K562 (cell line): Measurements from ENCODE around the gene POLN. TPM values are rescaled to one million over a fixed set of nuclear protein-coding genes. Genes with fewer than 3 reads are reported as not detected.

Experiments used
- ATAC-seq: fragments of 200-7000 bp; cut with Tn5 transposase; 3 replicates; pipeline ENCODE4 v1.9.1; 2020; ENCODE audit warnings: moderate library complexity
- BruUV-seq: library from RNA; stranded (reverse); fragments of 400-500 nt; replicated peaks from 2 replicates; lab custom pipeline; 2021; lab: Mats Ljungman, UMichigan
- CTCF ChIA-PET: fragments of 300-600 bp; formaldehyde crosslinking; extraction: SDS; loops from one replicate; lab custom pipeline; 2021; ENCODE audit warnings: low intra/inter-chr PET ratio; lab: Yijun Ruan, JAX
- POLR2A ChIA-PET: fragments of 300-600, 350-650 bp; sonication (Branson Sonifier 250); formaldehyde crosslinking; extraction: SDS; loops from one replicate; lab custom pipeline; 2021; ENCODE audit warnings: antibody characterized with exemption, inconsistent platforms; lab: Yijun Ruan, JAX
- DNase-seq, 4 experiments: peaks; one replicate each; pipeline versions ENCODE4 v3.0.0 to v3.0.0-alpha.2; 2011 to 2018; ENCODE audit warnings: low spot score in 3 of 4, mixed read lengths in 3 of 4; ENCODE audit errors: extremely low read depth in 1 of 4
- FAIRE-seq: peaks from 2 replicates; lab custom pipeline; 2011; peaks lifted over from hg19 to GRCh38; lab: Jason Lieb, UNC
- H2AFZ ChIP-seq: 2 replicates; pipeline ENCODE4 v1.6.0; 2011; ENCODE audit warnings: low read depth, low read length, control low read depth, inconsistent platforms
- H3K27ac ChIP-seq: fragments of 200-600 bp; 3 replicates; pipeline ENCODE4 v1.8.0; 2011; ENCODE audit warnings: low read depth, mild to moderate bottlenecking, control low read depth, inconsistent platforms, low read length, moderate library complexity, mixed read lengths; ENCODE audit errors: extremely low read depth
- H3K27me3 ChIP-seq, 2 experiments: fragments of 300-600 bp in 1 of 2; 2 replicates in 1 of 2; 3 replicates in 1 of 2; pipeline versions ENCODE4 v1.6.0 to v1.8.0; 2011; ENCODE audit warnings: inconsistent platforms in 2 of 2, low read length in 2 of 2, mild to moderate bottlenecking in 1 of 2, mixed read lengths in 1 of 2, moderate library complexity in 1 of 2; ENCODE audit not compliant: control insufficient read depth in 2 of 2, insufficient read depth in 2 of 2
- H3K36me3 ChIP-seq: fragments of 300-600 bp; 3 replicates; pipeline ENCODE4 v1.8.0; 2011; ENCODE audit warnings: mild to moderate bottlenecking, low read length, inconsistent platforms; ENCODE audit not compliant: control insufficient read depth, insufficient read depth
- H3K4me1 ChIP-seq, 2 experiments: fragments of 200-600 bp in 1 of 2; replicated peaks in 1 of 2; 2 replicates in 1 of 2; 3 replicates in 1 of 2; pipeline versions ENCODE4 v1.5.1 to v1.8.0; 2011; ENCODE audit warnings: inconsistent platforms in 2 of 2, low read length in 2 of 2, mild to moderate bottlenecking in 1 of 2, mixed read lengths in 1 of 2, moderate library complexity in 1 of 2; ENCODE audit not compliant: control insufficient read depth in 2 of 2, insufficient read depth in 2 of 2
- H3K4me2 ChIP-seq: 2 replicates; pipeline ENCODE4 v1.6.1; 2011; ENCODE audit warnings: low read length, control low read depth, inconsistent platforms, mixed read lengths; ENCODE audit not compliant: insufficient read depth
- H3K4me3 ChIP-seq: fragments of 200-600 bp; sonication (generic), shearing (Covaris generic); 2 replicates; pipeline ENCODE4 v1.5.1; 2016; ENCODE audit warnings: control low read depth, inconsistent platforms
- H3K79me2 ChIP-seq: fragments of 200-600 bp; 3 replicates; pipeline ENCODE4 v1.8.0; 2011; ENCODE audit warnings: low read length, inconsistent platforms; ENCODE audit not compliant: control insufficient read depth, insufficient read depth
- H3K9ac ChIP-seq, 2 experiments: 2 replicates each; pipeline versions ENCODE4 v1.6.0 to v1.6.1; 2011; ENCODE audit warnings: low read depth in 2 of 2, low read length in 2 of 2, control low read depth in 1 of 2, inconsistent platforms in 1 of 2, mild to moderate bottlenecking in 1 of 2, mixed read lengths in 1 of 2; ENCODE audit not compliant: insufficient read depth in 1 of 2
- H3K9me1 ChIP-seq: one replicate; pipeline ENCODE4 v1.6.0; 2011; ENCODE audit warnings: inconsistent platforms, mild to moderate bottlenecking, low read length, moderate library complexity; ENCODE audit not compliant: control insufficient read depth, insufficient read depth
- H3K9me3 ChIP-seq: replicated peaks from 2 replicates; pipeline ENCODE4 v1.5.1; 2011; ENCODE audit warnings: low read depth, low read length, inconsistent platforms; ENCODE audit not compliant: control insufficient read depth, insufficient read depth
- H4K20me1 ChIP-seq: replicated peaks from 2 replicates; pipeline ENCODE4 v1.6.1; 2011; ENCODE audit warnings: low read length, inconsistent platforms, mixed read lengths; ENCODE audit not compliant: control insufficient read depth, insufficient read depth
- CCNT2 ChIP-seq: IDR thresholded peaks from 2 replicates; pipeline ENCODE4 v1.6.1; 2011; ENCODE audit warnings: borderline replicate concordance, low read depth, mild to moderate bottlenecking, moderate library complexity, mixed read lengths, low read length; ENCODE audit not compliant: insufficient read length; ENCODE audit errors: extremely low read depth
- CREM ChIP-seq: IDR thresholded peaks from 2 replicates; pipeline ENCODE4 v1.6.1; 2014; ENCODE audit warnings: antibody characterized with exemption, low read depth
- CXXC5 ChIP-seq: fragments of 250-450 bp; sonication (Bioruptor Pico); IDR thresholded peaks from 2 replicates; pipeline ENCODE4 v1.8.0; 2022; ENCODE audit warnings: inconsistent platforms, mild to moderate bottlenecking, moderate library complexity
- ILK ChIP-seq: fragments of 450-650 bp; IDR thresholded peaks from 2 replicates; pipeline ENCODE4 v1.6.1; 2016; ENCODE audit warnings: missing genetic modification characterization, low read depth, mild to moderate bottlenecking, missing compliant biosample characterization, moderate library complexity, borderline replicate concordance
- KHSRP ChIP-seq: fragments of 450-650 bp; IDR thresholded peaks from 2 replicates; pipeline ENCODE4 v1.6.1; 2017
- MYC ChIP-seq, 2 experiments: fragments of 250-450 bp in 1 of 2; sonication (Bioruptor Pico) in 1 of 2; IDR thresholded peaks; 2 replicates each; pipeline versions ENCODE4 v1.5.1 to v1.6.1; 2012 to 2021; ENCODE audit warnings: low read depth in 2 of 2, borderline replicate concordance in 1 of 2, improper control_type of control experiment in 1 of 2, low read length in 1 of 2, mild to moderate bottlenecking in 1 of 2, moderate library complexity in 1 of 2
- RB1 ChIP-seq: fragments of 450-650 bp; IDR thresholded peaks from 2 replicates; pipeline ENCODE4 v1.6.1; 2017; ENCODE audit warnings: low read depth, mild to moderate bottlenecking
- RBBP5 ChIP-seq: fragments of 200-600 bp; sonication (generic); IDR thresholded peaks from 2 replicates; pipeline ENCODE4 v1.6.1; 2012; ENCODE audit warnings: borderline replicate concordance, mild to moderate bottlenecking, low read length, control low read depth, inconsistent platforms; ENCODE audit not compliant: insufficient read depth, poor library complexity, severe bottlenecking
- RCOR1 ChIP-seq, 2 experiments: IDR thresholded peaks; 2 replicates each; pipeline ENCODE4 v1.6.1; 2012; ENCODE audit warnings: low read depth in 2 of 2, low read length in 2 of 2, borderline replicate concordance in 1 of 2, improper control_type of control experiment in 1 of 2
- SIN3A ChIP-seq, 2 experiments: fragments of 150-350 bp in 1 of 2; IDR thresholded peaks; 2 replicates each; pipeline ENCODE4 v1.6.1; 2011 to 2016; ENCODE audit warnings: borderline replicate concordance in 2 of 2, low read depth in 2 of 2, low read length in 2 of 2, mild to moderate bottlenecking in 2 of 2, moderate library complexity in 2 of 2; ENCODE audit not compliant: control insufficient read depth in 1 of 2
- TBP ChIP-seq: optimal IDR thresholded peaks from 2 replicates; pipeline ENCODE3; 2011; ENCODE audit warnings: low read depth, low read length, improper control_type of control experiment
- VEZF1 ChIP-seq: fragments of 200-800 bp; sonication (Bioruptor generic); IDR thresholded peaks from 2 replicates; pipeline ENCODE4 v1.6.1; 2017; ENCODE audit warnings: missing genetic modification characterization, missing compliant biosample characterization
- ZBTB7A ChIP-seq: IDR thresholded peaks from 2 replicates; pipeline ENCODE4 v1.6.1; 2011; ENCODE audit warnings: low read depth, mild to moderate bottlenecking, low read length, moderate library complexity, borderline replicate concordance; ENCODE audit not compliant: control insufficient read depth
- ZNF699 ChIP-seq: fragments of 250-450 bp; sonication (Bioruptor Pico); IDR thresholded peaks from 2 replicates; pipeline ENCODE4 v1.8.0; 2021; ENCODE audit warnings: mild to moderate bottlenecking, moderate library complexity; ENCODE audit not compliant: insufficient replicate concordance
- WGBS: fragments of 100-300 bp; shearing (Covaris generic); methylation state at CpG from one replicate; pipeline ENCODE4 v1.1.6; 2016; ENCODE audit warnings: low coverage, mixed read lengths; ENCODE audit not compliant: insufficient coverage; ENCODE audit errors: missing lambda C conversion rate; 5-methylcytosine and 5-hydroxymethylcytosine counted together
- in situ Hi-C: fragments of 300-500 bp; cut with MboI; formaldehyde crosslinking; loops from 4 replicates; pipeline ENCODE4 v1.15.0; 2018; ENCODE audit warnings: inconsistent platforms, mixed read lengths
- intact Hi-C: fragments of 100-400 bp; cut with micrococcal nuclease; formaldehyde crosslinking; loops from 2 replicates; pipeline ENCODE4 v1.14.2; 2022
- polyA plus RNA-seq, 8 experiments: library from polyadenylated mRNA; depleted of rRNA in 4 of 8; stranded (reverse) in 5 of 8; unstranded in 3 of 8; fragments of >200 nt; fragmentation: Nextera tagmentation in 2 of 8; fragmentation: Illumina TruSeq in 1 of 8; extraction: Ambion mirVana in 2 of 8; extraction: Trizol in 1 of 8; gene quantifications; 2 replicates each; pipeline versions ENCODE4 v1.2.1 to v1.2.3, GENCODE V29; 2011 to 2014; ENCODE audit warnings: inconsistent platforms in 1 of 8, missing spikeins in 1 of 8
- total RNA-seq, 7 experiments: library from RNA; depleted of rRNA in 6 of 7; stranded (reverse); fragments of >200 nt in 6 of 7; fragmentation: Illumina TruSeq in 2 of 7; extraction: Trizol in 2 of 7; gene quantifications; 2 replicates each; pipeline versions ENCODE4 v1.2.1 to v1.2.3, GENCODE V29; 2011 to 2021; ENCODE audit warnings: low replicate concordance in 1 of 7
- TF ChIP-seq, protein P1 (sequence below): sonication (generic); formaldehyde crosslinking; IDR thresholded peaks from 2 replicates; pipeline ENCODE4 v1.8.0; 2022; ENCODE audit warnings: missing genetic modification reagents, mild to moderate bottlenecking, moderate library complexity, borderline replicate concordance

POLN gene
- total and polyA plus RNA-seq, 9 of the 15 experiments (the other 6 are each of a cell fraction or from before 2014, with no cell fraction given): 0.08 to 0.91 (median 0.32) TPM

GRCh38 chr4:2059046-2059725, 182.7 kb downstream of the POLN start, which contains the start of gene NAT8L:
Gene NAT8L, plus strand, starts transcription at chr4:2059327. Its CDS starts 185 bp downstream, at chr4:2059512.
- ChIA-PET POLR2A (interaction anchor here (1.1 kb wide), 1 partner anchor 12 kb away, joined by 3 read pairs; no protein-coding TSS in a partner anchor), CTCF (no interaction called here)
- Histone ChIP-seq H3K4me3 (peak within 1 kb of the TSS; percentile 53), H3K27ac (no peak within 1 kb of the TSS), H3K27me3 (no peaks in the 10 kb centered on the region), H3K79me2 (no peaks in the 10 kb centered on the region), H3K9me1 (no peaks in the 10 kb centered on the region), H3K36me3 (peaks cover 3% of the 10 kb centered on the region; the same call in 1 of the 3 replicates), H3K4me1 (peaks cover 0 to 54% of the 10 kb centered on the region in 2 experiments; a peak in 3 of 5 replicates), H3K9ac (peak within 1 kb of the TSS in 1 of 2 experiments; percentile 87; a peak in 2 of 4 replicates), H3K4me2 (peak within 1 kb of the TSS; percentile 63; the same call in 1 of the 2 replicates), H4K20me1 (no peaks in the 10 kb centered on the region), H3K9me3 (no peaks in the 10 kb centered on the region), H2AFZ (peak within 1 kb of the TSS; percentile 74; the same call in 1 of the 2 replicates)
- intact Hi-C loops (no loop called here), in situ Hi-C loops (no loop called here)
- 0% methylated on average over 6 of the region's 119 CpGs for WGBS
- ATAC-seq: peak; percentile 64
- no peak for FAIRE-seq
- DNase-seq: peak; percentile 75 to 84 (median 80)
- no TSS peak for BruUV-seq
- TF ChIP-seq SIN3A (IDR thresholded peaks at IDR 0.05; ENCODE audit: borderline replicate concordance in 2 of 2, control insufficient read depth in 1 of 2, low read depth in 2 of 2, low read length in 2 of 2) (peak in 1 of 2 experiments; percentile 71; a peak in 1 of 4 replicates), ILK (tag) (no peak), TBP (peak; percentile 36), MYC (IDR thresholded peaks at IDR 0.05; ENCODE audit: low read depth, low read length) (peak; percentile 71), MYC (CRISPR knock-in tag; IDR thresholded peaks at IDR 0.05; ENCODE audit: borderline replicate concordance, low read depth) (no peak), RCOR1 (IDR thresholded peaks at IDR 0.05; ENCODE audit: borderline replicate concordance in 1 of 2, low read depth in 2 of 2, low read length in 2 of 2) (peak in 1 of 2 experiments; percentile 10; a peak in 1 of 4 replicates), CXXC5 (CRISPR knock-in tag) (peak; percentile 69), CREM (peak; percentile 22; the same call in 1 of the 2 replicates), CCNT2 (peak; percentile 55), ZBTB7A (peak; percentile 74; the same call in 1 of the 2 replicates), ZNF699 (CRISPR knock-in tag) (no peak), KHSRP (no peak), RB1 (peak; percentile 49; the same call in 1 of the 2 replicates), RBBP5 (no peak), VEZF1 (CRISPR knock-in tag) (peak; percentile 71)
- TF ChIP-seq, protein P1, sequence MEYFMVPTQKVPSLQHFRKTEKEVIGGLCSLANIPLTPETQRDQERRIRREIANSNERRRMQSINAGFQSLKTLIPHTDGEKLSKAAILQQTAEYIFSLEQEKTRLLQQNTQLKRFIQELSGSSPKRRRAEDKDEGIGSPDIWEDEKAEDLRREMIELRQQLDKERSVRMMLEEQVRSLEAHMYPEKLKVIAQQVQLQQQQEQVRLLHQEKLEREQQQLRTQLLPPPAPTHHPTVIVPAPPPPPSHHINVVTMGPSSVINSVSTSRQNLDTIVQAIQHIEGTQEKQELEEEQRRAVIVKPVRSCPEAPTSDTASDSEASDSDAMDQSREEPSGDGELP (CRISPR knock-in tag): 0 out of 2 replicates have a peak, but pooled peaks have one; percentile 12
